ENCODE measurements around the gene GAB2. TPM values are rescaled to one million over a fixed set of nuclear protein-coding genes. Genes with fewer than 3 reads are reported as not detected.

The GAB2 gene
- total and polyA plus RNA-seq, 2 of the 13 experiments (the other 11 are each of a cell fraction or from before 2014, with no cell fraction given), result 4.1 to 8.6 TPM

- peak; percentile 44; the same call in 1 of the 2 replicates for TF ChIP-seq ZBTB7B (CRISPR knock-in tag; IDR thresholded peaks at IDR 0.05)
- peak; percentile 96 for TF ChIP-seq ZNF205 (CRISPR knock-in tag; IDR thresholded peaks at IDR 0.05)
- no peak for TF ChIP-seq CAMTA2 (CRISPR knock-in tag; IDR thresholded peaks at IDR 0.05; ENCODE audit: borderline replicate concordance)
- TF ChIP-seq POLR2AphosphoS5 (IDR thresholded peaks at IDR 0.05; ENCODE audit: low read depth, low read length), result peak; percentile 36; the same call in 1 of the 2 replicates
- TF ChIP-seq ARID4A (CRISPR knock-in tag; IDR thresholded peaks at IDR 0.05; ENCODE audit: borderline replicate concordance), result peak; percentile 57; the same call in 1 of the 2 replicates
- TF ChIP-seq FOSL2 (CRISPR knock-in tag; IDR thresholded peaks at IDR 0.05), result peak; percentile 65
- 0 out of 2 replicates have a peak, but pooled peaks have one; percentile 49 for TF ChIP-seq KDM6A (CRISPR knock-in tag; IDR thresholded peaks at IDR 0.05; ENCODE audit: low read depth)
- peak; percentile 64; the same call in 1 of the 2 replicates for TF ChIP-seq KAT7 (CRISPR knock-in tag; IDR thresholded peaks at IDR 0.05; ENCODE audit: borderline replicate concordance)
- TF ChIP-seq TEAD3 (CRISPR knock-in tag; optimal IDR thresholded peaks at IDR 0.05; ENCODE audit: borderline replicate concordance), result peak; percentile 74
- TF ChIP-seq KLF16 (CRISPR knock-in tag; IDR thresholded peaks at IDR 0.05), result peak in 1 of 2 experiments; percentile 65; a peak in 1 of 4 replicates
- TF ChIP-seq ZNF792 (CRISPR knock-in tag; IDR thresholded peaks at IDR 0.05), result peak; percentile 83; the same call in 1 of the 2 replicates
- TF ChIP-seq PATZ1 (CRISPR knock-in tag; IDR thresholded peaks at IDR 0.05), result peak; percentile 54; the same call in 1 of the 2 replicates
- TF ChIP-seq ZNF331 (CRISPR knock-in tag; IDR thresholded peaks at IDR 0.05), result peak; percentile 51; the same call in 1 of the 2 replicates
- TF ChIP-seq PRDM10 (CRISPR knock-in tag; IDR thresholded peaks at IDR 0.05; ENCODE audit: low read depth), result peak; percentile 48; the same call in 1 of the 2 replicates
- TF ChIP-seq ETV5 (CRISPR knock-in tag; IDR thresholded peaks at IDR 0.05; ENCODE audit: borderline replicate concordance), result peak; percentile 96
- TF ChIP-seq ETV6 (CRISPR knock-in tag; conservative IDR thresholded peaks at IDR 0.05), result 0 out of 2 replicates have a peak, but pooled peaks have one; percentile 70
- TF ChIP-seq MIER3 (CRISPR knock-in tag; IDR thresholded peaks at IDR 0.05; ENCODE audit: borderline replicate concordance), result peak; percentile 76; the same call in 1 of the 2 replicates
- peak; percentile 51; the same call in 1 of the 2 replicates for TF ChIP-seq DMAP1 (CRISPR knock-in tag; IDR thresholded peaks at IDR 0.05)
- 0 out of 2 replicates have a peak, but pooled peaks have one; percentile 40 for TF ChIP-seq TARDBP (CRISPR knock-in tag; IDR thresholded peaks at IDR 0.05)
- peak; percentile 87; the same call in 1 of the 2 replicates for TF ChIP-seq ZMYM2 (CRISPR knock-in tag; IDR thresholded peaks at IDR 0.05)
- no peak for TF ChIP-seq ZNF724P (CRISPR knock-in tag; IDR thresholded peaks at IDR 0.05; ENCODE audit: borderline replicate concordance)
- TF ChIP-seq SIN3A (IDR thresholded peaks at IDR 0.05; ENCODE audit: borderline replicate concordance, low read depth, low read length), result peak; percentile 60; the same call in 1 of the 2 replicates
Measured at GRCh38 chr11:78202733-78203167, 214.9 kb downstream of the GAB2 start (continued).
